22Rv1 (cell line): Measurements from ENCODE around the gene ANK3.

Source experiments
- H3K27ac ChIP-seq: fragments of 450-650 bp; 2 replicates; pipeline ENCODE4 v1.5.1; 2017
- ZFX ChIP-seq: fragments of 450-650 bp; IDR thresholded peaks from 2 replicates; pipeline ENCODE4 v1.6.1; 2017; ENCODE audit warnings: antibody characterized with exemption, borderline replicate concordance
- TF ChIP-seq, protein P1 (sequence below): fragments of 450-650 bp; IDR thresholded peaks from 2 replicates; pipeline ENCODE4 v1.5.1; 2017; ENCODE audit warnings: mild to moderate bottlenecking

ANK3 gene

DNA sequence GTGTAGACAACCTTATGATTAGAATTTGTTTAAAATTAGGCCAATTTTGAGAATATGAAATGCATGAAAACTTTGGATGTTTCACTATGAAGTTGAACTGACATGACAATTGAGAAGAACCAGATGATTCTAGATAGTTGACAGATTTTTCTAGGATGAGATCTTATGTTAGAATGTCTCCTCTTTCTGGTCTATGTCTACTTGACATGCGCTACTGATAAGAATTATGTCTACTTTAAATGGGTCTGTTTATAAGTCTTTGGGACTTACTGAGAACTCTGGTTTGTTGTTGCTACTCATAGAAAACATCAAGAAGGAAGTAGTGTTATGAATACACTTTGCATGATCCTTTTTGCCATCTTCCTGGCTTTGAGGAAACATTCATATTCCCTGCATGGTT is 255.1 kb downstream of the ANK3 start:
- no peak overlapping the region for H3K27ac ChIP-seq
- TF ChIP-seq, protein P1, sequence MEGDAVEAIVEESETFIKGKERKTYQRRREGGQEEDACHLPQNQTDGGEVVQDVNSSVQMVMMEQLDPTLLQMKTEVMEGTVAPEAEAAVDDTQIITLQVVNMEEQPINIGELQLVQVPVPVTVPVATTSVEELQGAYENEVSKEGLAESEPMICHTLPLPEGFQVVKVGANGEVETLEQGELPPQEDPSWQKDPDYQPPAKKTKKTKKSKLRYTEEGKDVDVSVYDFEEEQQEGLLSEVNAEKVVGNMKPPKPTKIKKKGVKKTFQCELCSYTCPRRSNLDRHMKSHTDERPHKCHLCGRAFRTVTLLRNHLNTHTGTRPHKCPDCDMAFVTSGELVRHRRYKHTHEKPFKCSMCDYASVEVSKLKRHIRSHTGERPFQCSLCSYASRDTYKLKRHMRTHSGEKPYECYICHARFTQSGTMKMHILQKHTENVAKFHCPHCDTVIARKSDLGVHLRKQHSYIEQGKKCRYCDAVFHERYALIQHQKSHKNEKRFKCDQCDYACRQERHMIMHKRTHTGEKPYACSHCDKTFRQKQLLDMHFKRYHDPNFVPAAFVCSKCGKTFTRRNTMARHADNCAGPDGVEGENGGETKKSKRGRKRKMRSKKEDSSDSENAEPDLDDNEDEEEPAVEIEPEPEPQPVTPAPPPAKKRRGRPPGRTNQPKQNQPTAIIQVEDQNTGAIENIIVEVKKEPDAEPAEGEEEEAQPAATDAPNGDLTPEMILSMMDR: no peak
- TF ChIP-seq ZFX: no peak

DNA sequence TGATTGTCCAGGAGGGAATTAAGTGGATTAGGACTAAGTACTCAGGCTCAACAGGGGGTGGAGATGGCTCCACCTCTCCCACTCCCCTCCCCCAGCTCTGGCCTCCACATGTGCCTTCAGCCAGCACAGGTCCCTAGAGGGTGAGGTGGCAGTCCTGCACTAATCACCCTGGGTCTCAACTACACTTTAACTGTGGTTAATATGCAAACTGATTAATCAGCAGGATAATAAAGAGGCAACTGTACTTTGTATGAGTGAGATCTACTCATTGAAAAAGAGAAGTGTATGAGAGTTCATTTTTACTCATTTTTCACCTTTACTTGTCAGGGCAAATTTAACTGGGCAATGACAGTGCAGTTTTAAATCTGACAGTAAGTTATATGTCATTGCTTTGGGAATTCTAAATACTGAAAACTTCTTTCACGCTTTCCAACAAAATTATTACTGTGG is 259.5 kb downstream of the ANK3 start:
- H3K27ac ChIP-seq: peak overlapping the region; percentile 43
- no peak for TF ChIP-seq ZFX
- TF ChIP-seq, protein P1: no peak

DNA sequence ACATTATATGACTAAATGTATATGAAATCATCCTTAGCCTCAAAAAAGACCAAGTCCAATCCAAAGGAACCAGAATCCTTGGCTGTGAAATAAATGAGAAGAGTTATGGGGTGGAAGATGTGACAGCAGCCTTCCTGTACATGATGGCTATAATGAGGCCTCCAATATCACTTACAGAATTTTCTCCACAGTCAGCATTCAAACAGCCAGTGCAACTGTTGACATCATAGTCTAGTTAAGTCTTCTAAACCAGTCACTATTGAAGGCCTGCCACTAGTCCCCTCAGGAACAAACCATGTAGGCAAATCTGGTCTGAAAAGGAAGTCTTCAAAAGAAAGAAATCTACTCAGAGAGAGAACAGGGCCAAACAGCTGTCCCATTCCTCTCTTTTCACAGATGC is 263.8 kb downstream of the ANK3 start:
- H3K27ac ChIP-seq: 0 out of 2 replicates have a peak overlapping the region, but pooled peaks have one; percentile 1
- no peak for TF ChIP-seq ZFX
- TF ChIP-seq, protein P1: no peak

DNA sequence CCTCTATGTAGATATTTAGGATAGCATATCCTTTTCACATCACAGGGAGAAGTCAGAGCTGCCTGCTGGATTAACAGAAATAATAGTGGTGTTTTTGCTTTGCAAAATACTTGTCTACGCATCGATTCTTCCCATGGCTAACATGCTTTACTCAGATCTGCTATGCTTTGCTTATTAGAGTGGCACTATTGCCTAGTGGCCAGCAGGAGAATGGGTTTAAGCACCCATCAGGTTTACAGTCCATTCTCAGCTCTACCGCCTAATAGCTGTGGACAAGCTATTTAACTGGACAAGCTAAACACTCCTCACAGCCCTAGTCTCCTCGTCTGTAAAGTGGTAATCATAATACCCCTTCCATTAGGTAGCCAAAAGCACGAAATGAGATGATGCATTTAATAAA is 265.1 kb downstream of the ANK3 start:
- peak overlapping the region; percentile 84 for H3K27ac ChIP-seq
- TF ChIP-seq, protein P1: no peak
- TF ChIP-seq ZFX: no peak

DNA sequence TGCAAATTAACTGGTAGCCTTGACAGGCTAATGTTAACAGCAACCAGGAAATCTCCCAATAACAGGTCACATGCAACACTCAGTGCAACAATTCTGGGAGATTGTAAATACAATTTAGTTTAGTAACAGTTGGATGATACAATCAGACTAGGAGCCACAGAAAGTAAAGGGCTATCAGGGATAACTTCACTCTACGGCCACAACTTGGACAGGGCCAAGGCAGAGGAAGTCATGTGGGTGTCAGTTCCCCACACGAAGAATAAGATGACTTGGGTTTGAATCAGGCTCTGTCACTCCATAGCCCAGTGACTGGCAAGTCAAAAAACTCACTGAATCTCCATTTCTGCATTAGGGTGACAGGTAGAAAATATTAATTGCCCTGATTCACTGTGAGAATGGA is 266.0 kb downstream of the ANK3 start:
- H3K27ac ChIP-seq: peak overlapping the region; percentile 84
- TF ChIP-seq ZFX: no peak
- TF ChIP-seq, protein P1: no peak

DNA sequence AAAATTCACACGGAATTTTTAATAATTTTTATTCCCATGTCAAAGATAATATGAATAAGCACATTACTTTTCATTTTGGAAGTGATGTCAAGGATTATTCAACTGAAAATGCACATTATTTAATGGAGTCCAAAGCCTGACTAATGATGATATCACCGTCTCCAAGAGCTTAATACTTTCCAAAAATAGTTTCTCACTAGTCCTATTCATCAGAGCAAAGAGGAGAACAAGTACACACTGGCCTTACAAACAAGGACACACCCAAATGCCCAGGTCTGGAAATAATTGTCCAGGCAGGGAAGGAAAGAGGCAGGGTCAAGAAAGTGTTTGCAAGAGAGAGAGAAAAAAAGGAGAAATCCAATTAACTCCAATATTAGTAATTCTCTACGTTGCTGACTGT is 266.5 kb downstream of the ANK3 start:
- TF ChIP-seq, protein P1: no peak
- TF ChIP-seq ZFX: no peak
- peak overlapping the region; percentile 84 for H3K27ac ChIP-seq

DNA sequence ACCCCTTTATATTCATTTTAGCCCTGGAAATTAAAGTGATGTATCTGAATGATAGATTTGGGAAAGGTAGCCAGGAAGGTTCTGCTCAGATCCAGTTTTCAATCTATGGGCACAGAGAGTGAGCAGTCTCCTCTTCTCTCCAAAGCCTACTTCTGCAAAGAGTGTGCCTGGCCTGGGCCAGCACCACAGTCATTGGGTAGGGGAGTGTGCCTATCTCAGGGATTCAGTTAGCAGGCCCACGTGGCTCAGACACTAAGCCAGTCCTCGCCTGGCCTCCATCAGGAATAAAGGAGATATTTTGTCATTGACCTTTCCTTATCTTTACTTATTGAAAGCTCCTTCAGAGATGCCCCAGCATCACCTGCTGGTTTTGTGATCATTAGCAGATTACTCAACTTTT is 267.5 kb downstream of the ANK3 start:
- H3K27ac ChIP-seq: peak overlapping the region; percentile 84
- TF ChIP-seq, protein P1: no peak
- no peak for TF ChIP-seq ZFX
